ENCODE measurements around the gene UCP3. TPM values are rescaled to one million over a fixed set of nuclear protein-coding genes. Genes with fewer than 3 reads are reported as not detected.
"Not testable (repeated sequence)": the region's sequence is repeated elsewhere in the genome, so short reads cannot be mapped to it uniquely, and the experiment has no call there.

UCP3 gene
- total RNA-seq, 1 donor, result 1.7 TPM

- no peak overlapping the region for H3K4me3 ChIP-seq (ENCODE audit: low read depth, low read length)
- no peak for TF ChIP-seq CTCF (IDR thresholded peaks at IDR 0.05; ENCODE audit: insufficient read depth, low read depth, low read length)
- no peak for DNase-seq (ENCODE audit: low read depth)
Observed at GRCh38 chr11:73995247-73995646, 13.6 kb downstream of the UCP3 start.

GRCh38 chr11:73991471-73992006 lies 17.3 kb downstream of the UCP3 start:
- no peak for TF ChIP-seq CTCF (IDR thresholded peaks at IDR 0.05; ENCODE audit: insufficient read depth, low read depth, low read length)
- H3K4me3 ChIP-seq (ENCODE audit: low read depth, low read length), result no peak overlapping the region
- DNase-seq (ENCODE audit: low read depth), result no peak

- no peak for DNase-seq (ENCODE audit: low read depth)
- TF ChIP-seq CTCF (IDR thresholded peaks at IDR 0.05; ENCODE audit: insufficient read depth, low read depth, low read length), result no peak
- H3K4me3 ChIP-seq (ENCODE audit: low read depth, low read length), result no peak overlapping the region
Observed at GRCh38 chr11:73990730-73991129, 18.2 kb downstream of the UCP3 start.

GRCh38 chr11:73989156-73989555 lies 19.7 kb downstream of the UCP3 start:
- DNase-seq (ENCODE audit: low read depth), result no peak
- H3K4me3 ChIP-seq (ENCODE audit: low read depth, low read length), result no peak overlapping the region
- peak; percentile 46 for TF ChIP-seq CTCF (IDR thresholded peaks at IDR 0.05; ENCODE audit: insufficient read depth, low read depth, low read length)

GRCh38 chr11:73988227-73988626 lies 20.7 kb downstream of the UCP3 start:
- H3K4me3 ChIP-seq (ENCODE audit: low read depth, low read length), result no peak overlapping the region
- DNase-seq (ENCODE audit: low read depth), result no peak
- TF ChIP-seq CTCF (IDR thresholded peaks at IDR 0.05; ENCODE audit: insufficient read depth, low read depth, low read length), result no peak

GRCh38 chr11:73985661-73986060 lies 23.2 kb downstream of the UCP3 start:
- not testable (repeated sequence) for H3K4me3 ChIP-seq (ENCODE audit: low read depth, low read length); DNase-seq (ENCODE audit: low read depth)

- no peak for DNase-seq (ENCODE audit: low read depth)
- peak overlapping the region; percentile 83 for H3K4me3 ChIP-seq (ENCODE audit: low read depth, low read length)
- TF ChIP-seq CTCF (IDR thresholded peaks at IDR 0.05; ENCODE audit: insufficient read depth, low read depth, low read length), result no peak
Observed at GRCh38 chr11:73983741-73984538, 24.9 kb downstream of the UCP3 start.
